HFFc6 (cell line): Measurements from ENCODE around the gene SCG5. TPM values are rescaled to one million over a fixed set of nuclear protein-coding genes. Genes with fewer than 3 reads are reported as not detected.

Source experiments
- DNase-seq: peaks from one replicate; pipeline ENCODE4 v3.0.0-alpha.2; 2018
- H3K27ac Mint-ChIP-seq: 2 replicates; pipeline ENCODE4 v1.8.0; 2020; ENCODE audit warnings: mild to moderate bottlenecking, mixed read lengths
- H3K27me3 Mint-ChIP-seq: 2 replicates; pipeline ENCODE4 v1.8.0; 2021; ENCODE audit warnings: mild to moderate bottlenecking, moderate library complexity, mixed read lengths; ENCODE audit not compliant: insufficient read depth
- H3K36me3 Mint-ChIP-seq: 2 replicates; pipeline ENCODE4 v1.8.0; 2021; ENCODE audit warnings: low read depth, mixed read lengths
- H3K4me1 Mint-ChIP-seq: 2 replicates; pipeline ENCODE4 v1.8.0; 2020; ENCODE audit warnings: low read depth, mixed read lengths
- H3K4me3 Mint-ChIP-seq: 2 replicates; pipeline ENCODE4 v1.8.0; 2020; ENCODE audit warnings: mild to moderate bottlenecking, moderate library complexity, mixed read lengths
- H3K9me3 Mint-ChIP-seq: 2 replicates; pipeline ENCODE4 v1.8.0; 2020; ENCODE audit warnings: mild to moderate bottlenecking, mixed read lengths
- total RNA-seq, 6 experiments: library from RNA; stranded (reverse); fragmentation: NEBNext Ultra II Directional; extraction: Animal tissue kit (Norgen Biotek cat#: 25700); gene quantifications; 2 replicates in 1 of 6; 3 replicates in 5 of 6; pipeline ENCODE4 v1.2.3, GENCODE V29; 2021
- TF ChIP-seq, protein P1 (sequence below): fragments of 200-600 bp; sonication (generic); IDR thresholded peaks from 2 replicates; pipeline ENCODE4 v1.5.0; 2021; ENCODE audit warnings: antibody characterized with exemption, mild to moderate bottlenecking

The SCG5 gene
- total RNA-seq, 6 experiments from 2014 or later, result 2.6 to 5.5 (median 3.5) TPM

GRCh38 chr15:32688151-32688639 is 46.7 kb downstream of the SCG5 start:
- Mint-ChIP-seq H3K9me3 (no peaks in the 10 kb centered on the region), H3K27me3 (peaks cover 3% of the 10 kb centered on the region), H3K27ac (peak overlapping the region; percentile 87), H3K36me3 (peaks cover 9% of the 10 kb centered on the region), H3K4me3 (peak overlapping the region; percentile 13; the same call in 1 of the 2 replicates), H3K4me1 (peaks cover 84% of the 10 kb centered on the region)
- peak; percentile 49 for DNase-seq
- TF ChIP-seq, protein P1, sequence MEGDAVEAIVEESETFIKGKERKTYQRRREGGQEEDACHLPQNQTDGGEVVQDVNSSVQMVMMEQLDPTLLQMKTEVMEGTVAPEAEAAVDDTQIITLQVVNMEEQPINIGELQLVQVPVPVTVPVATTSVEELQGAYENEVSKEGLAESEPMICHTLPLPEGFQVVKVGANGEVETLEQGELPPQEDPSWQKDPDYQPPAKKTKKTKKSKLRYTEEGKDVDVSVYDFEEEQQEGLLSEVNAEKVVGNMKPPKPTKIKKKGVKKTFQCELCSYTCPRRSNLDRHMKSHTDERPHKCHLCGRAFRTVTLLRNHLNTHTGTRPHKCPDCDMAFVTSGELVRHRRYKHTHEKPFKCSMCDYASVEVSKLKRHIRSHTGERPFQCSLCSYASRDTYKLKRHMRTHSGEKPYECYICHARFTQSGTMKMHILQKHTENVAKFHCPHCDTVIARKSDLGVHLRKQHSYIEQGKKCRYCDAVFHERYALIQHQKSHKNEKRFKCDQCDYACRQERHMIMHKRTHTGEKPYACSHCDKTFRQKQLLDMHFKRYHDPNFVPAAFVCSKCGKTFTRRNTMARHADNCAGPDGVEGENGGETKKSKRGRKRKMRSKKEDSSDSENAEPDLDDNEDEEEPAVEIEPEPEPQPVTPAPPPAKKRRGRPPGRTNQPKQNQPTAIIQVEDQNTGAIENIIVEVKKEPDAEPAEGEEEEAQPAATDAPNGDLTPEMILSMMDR, result no peak

- DNase-seq, result peak; percentile 26
- Mint-ChIP-seq H3K36me3 (peaks cover 8% of the 10 kb centered on the region), H3K4me1 (peaks cover 55% of the 10 kb centered on the region), H3K27me3 (no peaks in the 10 kb centered on the region; the same call in 1 of the 2 replicates), H3K27ac (peak overlapping the region; percentile 67), H3K9me3 (no peaks in the 10 kb centered on the region), H3K4me3 (peak overlapping the region; percentile 70)
- TF ChIP-seq, protein P1, result no peak
Observed at GRCh38 chr15:32690941-32691688, 49.6 kb downstream of the SCG5 start.

GRCh38 chr15:32691689-32692038 is 50.2 kb downstream of the SCG5 start:
- Mint-ChIP-seq H3K9me3 (no peaks in the 10 kb centered on the region), H3K36me3 (peaks cover 2% of the 10 kb centered on the region), H3K27ac (peak overlapping the region; percentile 67), H3K4me3 (peak overlapping the region; percentile 70), H3K4me1 (peaks cover 49% of the 10 kb centered on the region), H3K27me3 (no peaks in the 10 kb centered on the region; the same call in 1 of the 2 replicates)
- TF ChIP-seq, protein P1, result no peak
- DNase-seq, result no peak

DNA sequence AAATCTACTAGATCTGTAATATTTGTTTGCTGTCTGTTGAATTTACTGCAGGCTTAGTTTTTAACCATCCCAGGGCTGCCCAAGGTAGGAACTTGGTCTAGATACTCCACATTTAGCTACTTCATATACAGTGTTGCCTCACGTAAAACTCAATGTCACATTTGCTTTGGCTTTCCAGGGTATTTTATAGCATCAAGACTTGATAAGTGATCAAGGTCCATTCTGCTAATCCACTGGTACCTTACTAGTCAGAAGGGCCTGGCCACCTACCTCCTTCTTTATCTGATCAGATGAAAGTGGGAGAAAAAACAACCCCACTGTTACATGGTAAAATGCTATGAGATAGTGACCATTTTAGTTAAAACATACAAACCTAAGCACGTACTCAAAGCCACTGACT is 50.8 kb downstream of the SCG5 start:
- no peaks in the 10 kb centered on the region for H3K9me3 Mint-ChIP-seq

DNA sequence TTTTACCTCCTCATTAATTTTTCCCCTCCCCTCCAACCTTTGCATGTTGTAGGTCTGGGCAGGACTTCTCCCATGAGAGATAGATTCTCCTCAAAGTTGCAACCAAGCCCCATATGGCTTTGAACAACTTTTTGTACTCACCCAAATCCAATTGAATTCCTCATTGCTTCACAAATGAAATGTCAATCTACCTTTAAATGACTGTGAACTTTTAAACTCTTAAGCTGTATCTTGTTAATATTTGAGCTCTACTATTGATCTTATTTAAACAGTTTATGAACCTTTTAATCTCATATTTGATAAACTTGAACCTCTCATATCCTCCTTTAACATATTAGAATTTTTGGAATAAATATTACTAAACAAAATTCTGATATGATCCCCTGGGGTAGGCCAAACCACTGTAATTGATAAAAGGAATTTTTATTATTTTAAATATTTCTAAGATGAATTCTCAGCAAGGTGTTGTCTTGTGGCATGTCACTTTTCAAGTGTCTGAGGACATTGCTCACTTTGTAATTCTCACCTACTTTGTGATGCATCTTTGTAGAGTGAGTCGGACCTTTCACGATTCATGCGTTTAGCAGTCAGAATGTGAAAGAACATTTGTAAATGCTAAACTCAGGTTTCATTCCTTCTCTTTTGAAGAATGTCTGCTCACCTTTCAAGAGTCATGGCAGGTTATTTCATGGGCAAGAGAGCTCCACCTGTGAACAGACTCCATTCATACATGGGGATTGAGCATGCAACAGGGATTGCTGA is 52.9 kb downstream of the SCG5 start:
- Mint-ChIP-seq H3K4me1 (peaks cover 39% of the 10 kb centered on the region), H3K4me3 (no peak overlapping the region), H3K36me3 (no peaks in the 10 kb centered on the region; the same call in 1 of the 2 replicates), H3K27ac (no peak overlapping the region), H3K27me3 (peaks cover 2% of the 10 kb centered on the region; the same call in 1 of the 2 replicates), H3K9me3 (no peaks in the 10 kb centered on the region)
- DNase-seq, result no peak
- TF ChIP-seq, protein P1, result no peak

More for the DNA sequence above, 50.8 kb downstream of the SCG5 start:
- no peak for DNase-seq
- Mint-ChIP-seq H3K27ac (no peak overlapping the region), H3K36me3 (no peaks in the 10 kb centered on the region), H3K27me3 (no peaks in the 10 kb centered on the region; the same call in 1 of the 2 replicates), H3K4me3 (no peak overlapping the region), H3K4me1 (peaks cover 43% of the 10 kb centered on the region)
- TF ChIP-seq, protein P1, result no peak
